ENCODE results near the gene C1GALT1.

C1GALT1 gene

GRCh38 chr7:7207876-7208275 is 25.5 kb downstream of the C1GALT1 start:
- no peak overlapping the region for H3K4me3 ChIP-seq (replicated peaks; ENCODE audit: insufficient read depth, low read length)
- TF ChIP-seq GABPA (IDR thresholded peaks at IDR 0.05; ENCODE audit: low read depth) (no peak), REST (IDR thresholded peaks at IDR 0.05; ENCODE audit: insufficient replicate concordance, low read depth) (no peak), POLR2AphosphoS5 (IDR thresholded peaks at IDR 0.05; ENCODE audit: low read depth) (no peak), CTCF (IDR thresholded peaks at IDR 0.05; ENCODE audit: insufficient read depth, low read length) (no peak), SPI1 (IDR thresholded peaks at IDR 0.05; ENCODE audit: borderline replicate concordance, low read depth) (no peak)
- no peak for DNase-seq (ENCODE audit: low read depth in 1 of 2, low spot score in 1 of 2)
- no peak overlapping the region for H3K27ac ChIP-seq (replicated peaks)
- no peaks in the 10 kb centered on the region for H3K27me3 ChIP-seq (ENCODE audit: insufficient read depth, poor library complexity, severe bottlenecking)

GRCh38 chr7:7208520-7208919 is 26.2 kb downstream of the C1GALT1 start:
- no peak overlapping the region for H3K27ac ChIP-seq (replicated peaks)
- DNase-seq (ENCODE audit: low read depth in 1 of 2, low spot score in 1 of 2), result no peak
- H3K27me3 ChIP-seq (ENCODE audit: insufficient read depth, poor library complexity, severe bottlenecking), result no peaks in the 10 kb centered on the region
- no peak overlapping the region for H3K4me3 ChIP-seq (replicated peaks; ENCODE audit: insufficient read depth, low read length)
- TF ChIP-seq GABPA (IDR thresholded peaks at IDR 0.05; ENCODE audit: low read depth), result no peak
- no peak for TF ChIP-seq REST (IDR thresholded peaks at IDR 0.05; ENCODE audit: insufficient replicate concordance, low read depth)
- no peak for TF ChIP-seq POLR2AphosphoS5 (IDR thresholded peaks at IDR 0.05; ENCODE audit: low read depth)
- no peak for TF ChIP-seq SPI1 (IDR thresholded peaks at IDR 0.05; ENCODE audit: borderline replicate concordance, low read depth)
- TF ChIP-seq CTCF (IDR thresholded peaks at IDR 0.05; ENCODE audit: insufficient read depth, low read length), result no peak

- Histone ChIP-seq H3K27ac (replicated peaks) (no peak overlapping the region), H3K27me3 (ENCODE audit: insufficient read depth, poor library complexity, severe bottlenecking) (no peaks in the 10 kb centered on the region), H3K4me3 (replicated peaks; ENCODE audit: insufficient read depth, low read length) (no peak overlapping the region)
- no peak for DNase-seq (ENCODE audit: low read depth in 1 of 2, low spot score in 1 of 2)
- TF ChIP-seq SPI1 (IDR thresholded peaks at IDR 0.05; ENCODE audit: borderline replicate concordance, low read depth) (no peak), REST (IDR thresholded peaks at IDR 0.05; ENCODE audit: insufficient replicate concordance, low read depth) (no peak), POLR2AphosphoS5 (IDR thresholded peaks at IDR 0.05; ENCODE audit: low read depth) (no peak), CTCF (IDR thresholded peaks at IDR 0.05; ENCODE audit: insufficient read depth, low read length) (no peak), GABPA (IDR thresholded peaks at IDR 0.05; ENCODE audit: low read depth) (no peak)
These were observed 27.2 kb downstream of the C1GALT1 start for GRCh38 chr7:7209412-7210050.
